ENCODE results near the gene ABCB8.

GRCh38 chr7:151075978-151076426 is 47.8 kb downstream of the ABCB8 start:
- no peak for TF ChIP-seq CTCF (IDR thresholded peaks at IDR 0.05)
- no peak for TF ChIP-seq EP300 (IDR thresholded peaks at IDR 0.05)
- no peak for TF ChIP-seq POLR2A (IDR thresholded peaks at IDR 0.05)
- no peak for TF ChIP-seq POLR2AphosphoS5 (IDR thresholded peaks at IDR 0.05)
